AG09319 (cell line): ENCODE measurements around the gene TMTC1.

Experiments
- DNase-seq: peaks from one replicate; pipeline ENCODE4 v3.0.0-alpha.2; 2010; ENCODE audit warnings: low read depth; ENCODE audit errors: extremely low read depth
- TF ChIP-seq, protein P1 (sequence below): IDR thresholded peaks from 2 replicates; pipeline ENCODE4 v1.5.1; 2011; ENCODE audit warnings: low read depth, mild to moderate bottlenecking, inconsistent platforms, low read length, moderate library complexity

TMTC1 gene

GRCh38 chr12:29792132-29792531, 8.4 kb upstream of the TMTC1 start:
- no peak for DNase-seq
- TF ChIP-seq, protein P1, sequence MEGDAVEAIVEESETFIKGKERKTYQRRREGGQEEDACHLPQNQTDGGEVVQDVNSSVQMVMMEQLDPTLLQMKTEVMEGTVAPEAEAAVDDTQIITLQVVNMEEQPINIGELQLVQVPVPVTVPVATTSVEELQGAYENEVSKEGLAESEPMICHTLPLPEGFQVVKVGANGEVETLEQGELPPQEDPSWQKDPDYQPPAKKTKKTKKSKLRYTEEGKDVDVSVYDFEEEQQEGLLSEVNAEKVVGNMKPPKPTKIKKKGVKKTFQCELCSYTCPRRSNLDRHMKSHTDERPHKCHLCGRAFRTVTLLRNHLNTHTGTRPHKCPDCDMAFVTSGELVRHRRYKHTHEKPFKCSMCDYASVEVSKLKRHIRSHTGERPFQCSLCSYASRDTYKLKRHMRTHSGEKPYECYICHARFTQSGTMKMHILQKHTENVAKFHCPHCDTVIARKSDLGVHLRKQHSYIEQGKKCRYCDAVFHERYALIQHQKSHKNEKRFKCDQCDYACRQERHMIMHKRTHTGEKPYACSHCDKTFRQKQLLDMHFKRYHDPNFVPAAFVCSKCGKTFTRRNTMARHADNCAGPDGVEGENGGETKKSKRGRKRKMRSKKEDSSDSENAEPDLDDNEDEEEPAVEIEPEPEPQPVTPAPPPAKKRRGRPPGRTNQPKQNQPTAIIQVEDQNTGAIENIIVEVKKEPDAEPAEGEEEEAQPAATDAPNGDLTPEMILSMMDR, result no peak

DNA sequence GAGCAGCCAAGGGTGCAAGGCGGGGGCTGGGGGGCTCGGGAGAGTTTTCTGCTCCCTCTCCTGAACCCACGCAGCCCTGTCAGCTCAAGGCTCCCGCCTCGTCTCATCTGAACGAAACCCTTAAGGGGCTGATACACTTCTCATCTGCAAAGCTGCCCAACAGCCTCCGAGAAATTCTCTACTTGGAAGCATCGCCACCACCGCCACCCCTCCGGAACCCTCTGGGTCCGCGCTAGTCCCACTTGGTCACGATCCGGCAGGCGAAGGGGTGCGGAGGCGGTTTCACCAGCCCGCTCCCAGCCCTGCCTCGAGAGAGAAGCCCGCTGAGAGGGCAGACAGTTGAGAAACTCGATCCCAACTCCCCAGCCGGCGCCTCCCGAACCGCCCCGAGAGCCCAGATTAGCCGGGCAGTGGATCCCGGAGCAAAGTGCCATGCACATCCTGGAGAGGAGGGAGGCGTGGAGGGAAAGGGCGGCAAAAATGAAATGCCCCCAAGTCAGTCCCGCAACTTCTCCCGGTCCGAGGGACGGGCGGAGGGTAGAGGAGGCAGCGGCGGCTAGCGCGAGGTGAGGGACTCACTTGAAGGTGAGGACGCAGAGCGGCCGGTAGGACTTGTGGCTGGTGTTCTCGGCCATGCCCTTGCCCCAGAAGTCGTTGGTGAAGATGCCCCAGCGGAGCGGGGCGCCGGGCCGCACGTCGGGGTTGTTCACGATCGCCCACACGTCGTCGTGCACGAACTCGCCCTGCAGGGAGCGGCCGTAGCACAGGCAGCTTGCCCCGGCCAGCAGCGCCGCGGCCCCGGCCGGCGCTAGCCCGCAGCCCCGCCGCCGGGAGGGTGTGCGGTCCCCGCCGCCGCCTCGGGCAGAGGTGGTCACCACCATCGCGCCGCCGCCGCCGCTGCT, 620 bp downstream of the TMTC1 start:
- TF ChIP-seq, protein P1, result no peak
- no peak for DNase-seq

DNA sequence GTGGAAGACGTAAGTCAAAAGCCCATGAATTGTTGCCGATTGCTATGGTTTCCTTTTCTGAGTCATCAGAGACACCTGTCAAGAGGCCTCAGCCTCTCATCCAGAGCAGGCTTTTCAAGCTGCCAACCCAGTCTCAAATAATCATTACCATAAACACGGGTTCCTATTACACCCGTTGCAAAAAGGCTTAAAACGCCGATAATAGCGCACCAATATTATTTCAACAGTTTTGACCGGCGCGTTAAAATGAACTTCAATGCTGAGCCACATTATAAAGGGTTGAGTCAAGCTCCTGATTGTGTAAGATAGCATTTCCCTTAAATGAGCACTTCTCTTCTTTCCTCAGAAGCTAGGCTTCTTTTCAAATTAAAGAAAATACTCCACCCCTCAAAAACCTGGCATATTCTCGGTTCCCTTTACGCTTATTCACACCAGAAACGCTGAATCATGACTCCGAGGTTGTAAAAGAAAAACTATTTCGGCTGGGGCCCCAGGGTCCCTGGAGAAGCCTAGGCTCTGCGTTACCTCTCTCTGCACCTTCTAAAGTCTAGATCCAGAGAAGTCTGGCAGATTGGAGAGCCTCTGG, 1.4 kb downstream of the TMTC1 start:
- DNase-seq, result peak; percentile 56
- TF ChIP-seq, protein P1, result no peak

DNA sequence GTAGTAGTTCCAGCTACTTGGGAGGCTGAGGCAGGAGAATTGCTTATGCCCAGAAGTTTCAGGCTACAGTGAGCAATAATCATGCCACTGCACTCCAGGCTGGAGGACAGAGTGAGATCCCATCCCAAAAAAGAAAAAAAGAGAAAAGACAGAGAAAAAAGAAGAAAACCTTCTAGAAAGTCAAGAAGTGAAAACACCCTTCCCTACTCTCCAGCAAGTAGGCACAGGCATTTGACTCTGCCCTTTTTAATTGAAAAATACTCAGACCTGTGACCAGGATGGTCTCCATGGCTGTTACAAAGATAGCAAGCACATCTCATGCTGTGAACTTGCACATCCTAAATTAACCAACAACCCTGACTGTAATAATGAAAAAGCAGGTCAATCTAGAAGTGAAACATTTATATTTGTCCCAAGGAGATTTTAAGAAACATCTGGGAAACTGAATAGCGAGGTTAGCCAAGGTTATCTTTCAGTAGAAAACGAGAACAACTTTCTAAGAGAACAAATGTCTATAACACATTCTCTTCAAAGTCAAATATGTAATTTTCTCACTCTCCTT, 2.0 kb downstream of the TMTC1 start:
- DNase-seq, result no peak
- TF ChIP-seq, protein P1, result no peak

DNA sequence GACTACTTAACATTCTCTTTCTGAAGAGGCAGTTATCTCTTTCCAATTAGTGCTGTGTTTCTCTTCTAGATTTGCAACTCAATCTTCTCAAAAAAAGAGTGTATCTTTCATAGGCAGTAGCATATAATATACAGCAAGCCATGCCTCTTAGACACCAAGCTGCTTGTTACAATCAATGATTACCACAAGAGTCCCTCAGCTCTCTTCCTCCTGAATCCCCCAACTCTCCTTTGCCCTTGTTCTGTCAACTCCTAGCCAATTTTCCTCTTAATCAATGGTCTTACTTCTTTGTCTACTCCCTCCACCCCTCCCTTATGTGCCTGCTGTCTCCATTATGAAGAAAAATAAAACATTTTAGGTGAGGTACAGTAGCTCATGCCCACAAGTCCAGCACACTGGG, 2.6 kb downstream of the TMTC1 start:
- TF ChIP-seq, protein P1, result no peak
- DNase-seq, result no peak

DNA sequence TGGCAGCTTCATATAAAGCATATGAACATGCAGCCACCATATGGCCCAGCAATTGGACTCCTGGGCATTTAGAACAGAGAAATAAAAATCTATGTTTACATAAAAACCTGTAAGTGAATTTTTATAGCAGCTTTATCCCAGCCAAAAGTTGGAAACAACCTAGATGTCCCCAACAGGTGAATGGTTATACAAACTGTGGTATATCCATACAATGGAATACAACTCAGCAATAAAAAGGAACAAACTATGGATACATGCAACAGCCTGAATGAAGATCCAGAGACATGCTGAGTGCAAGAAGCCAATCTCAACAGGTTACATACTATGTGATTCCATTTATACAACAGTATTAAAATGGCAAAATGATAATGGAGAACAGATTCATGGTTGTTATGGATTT, 3.7 kb downstream of the TMTC1 start:
- TF ChIP-seq, protein P1, result no peak
- DNase-seq, result no peak

DNA sequence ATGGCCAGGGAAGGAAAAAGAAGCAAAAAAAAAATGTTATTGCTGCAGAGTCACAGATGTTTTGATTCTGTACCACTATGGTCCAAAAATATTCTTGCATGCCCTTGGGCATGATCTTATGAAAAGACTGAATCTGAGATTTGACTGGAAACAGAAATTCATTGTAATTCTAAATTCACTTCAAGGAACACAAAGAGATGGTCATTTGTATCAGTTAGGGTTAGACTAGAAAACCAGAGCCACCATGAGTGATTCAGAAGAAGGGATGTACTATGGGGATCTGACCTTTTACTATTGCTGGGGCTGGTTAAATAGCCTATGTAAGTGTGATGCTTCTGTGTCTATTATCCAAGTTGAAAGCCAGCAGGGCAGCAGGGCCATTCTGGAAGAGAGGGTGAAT, 5.2 kb downstream of the TMTC1 start:
- DNase-seq, result no peak
- TF ChIP-seq, protein P1, result no peak
